ENCODE measurements around the gene SLC12A8.

GRCh38 chr3:125109536-125109925 is 103.0 kb downstream of the SLC12A8 start:
- TF ChIP-seq EZH2 (optimal IDR thresholded peaks at IDR 0.05; ENCODE audit: low read depth, low read length): no peak
- TF ChIP-seq CTCF (IDR thresholded peaks at IDR 0.05; ENCODE audit: low read length): no peak
- TF ChIP-seq EZH2phosphoT487 (IDR thresholded peaks at IDR 0.05; ENCODE audit: low read length): no peak
